DMS114 treated with DMSO at 0.1 percent for 48 hours (cell line): ENCODE data around the gene AP1B1.
A peak's percentile ranks its signal among the peaks of the same experiment; 100 is the strongest.
"Not testable (repeated sequence)": the region's sequence is repeated elsewhere in the genome, so short reads cannot be mapped to it uniquely, and the experiment has no call there.

Experiments used
- DNase-seq: peaks from one replicate; lab custom pipeline; 2025; ENCODE audit not compliant: unreplicated experiment; lab: John Stamatoyannopoulos, UW

Gene AP1B1

DNA sequence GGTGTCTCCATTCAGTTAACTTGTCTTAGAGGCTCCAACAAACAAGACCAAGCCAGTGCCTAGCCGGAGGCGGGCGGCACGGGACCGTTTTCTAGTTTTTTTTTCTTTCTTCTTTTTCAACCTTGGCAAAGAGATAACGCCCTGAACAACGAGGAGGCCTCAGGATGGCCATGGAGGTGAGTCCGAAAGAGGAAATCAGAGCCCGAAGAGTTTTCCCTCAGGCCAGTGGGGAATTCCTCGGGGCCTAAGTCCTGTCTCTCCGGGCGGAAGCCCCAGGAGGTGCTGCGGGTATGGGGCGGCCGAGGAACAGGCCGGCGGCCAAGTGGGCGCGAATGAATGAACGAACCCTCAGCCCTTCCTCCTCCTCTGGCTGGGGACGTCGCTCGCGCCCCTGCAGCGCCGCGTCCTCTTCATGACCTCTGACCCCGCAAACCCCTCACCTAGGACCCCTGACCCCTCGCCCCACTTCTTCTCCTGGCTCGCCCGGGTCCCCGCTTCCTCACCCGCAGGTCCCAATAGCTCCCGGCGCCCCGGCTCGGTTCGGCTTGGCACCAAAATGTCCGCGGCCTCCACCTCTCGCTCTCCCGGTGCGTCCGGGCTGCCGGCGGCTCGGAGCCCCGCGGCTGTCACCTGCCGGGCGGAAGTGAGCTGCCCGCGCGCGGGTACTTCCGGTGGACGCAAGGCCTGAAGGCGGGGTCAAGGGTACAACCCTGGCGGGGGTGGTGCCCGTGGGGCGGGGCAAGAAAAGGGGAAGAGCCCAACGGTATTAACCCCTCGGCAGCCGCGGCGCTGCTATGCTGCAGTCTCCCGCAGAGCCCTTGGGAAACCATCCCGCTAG lies at the start of gene AP1B1:
Gene AP1B1, minus strand, starts transcription at position 650 of the 838 bp plus-strand sequence. CDS start 21,327 bp downstream, outside the sequence.
- peak; percentile 83 for DNase-seq

DNA sequence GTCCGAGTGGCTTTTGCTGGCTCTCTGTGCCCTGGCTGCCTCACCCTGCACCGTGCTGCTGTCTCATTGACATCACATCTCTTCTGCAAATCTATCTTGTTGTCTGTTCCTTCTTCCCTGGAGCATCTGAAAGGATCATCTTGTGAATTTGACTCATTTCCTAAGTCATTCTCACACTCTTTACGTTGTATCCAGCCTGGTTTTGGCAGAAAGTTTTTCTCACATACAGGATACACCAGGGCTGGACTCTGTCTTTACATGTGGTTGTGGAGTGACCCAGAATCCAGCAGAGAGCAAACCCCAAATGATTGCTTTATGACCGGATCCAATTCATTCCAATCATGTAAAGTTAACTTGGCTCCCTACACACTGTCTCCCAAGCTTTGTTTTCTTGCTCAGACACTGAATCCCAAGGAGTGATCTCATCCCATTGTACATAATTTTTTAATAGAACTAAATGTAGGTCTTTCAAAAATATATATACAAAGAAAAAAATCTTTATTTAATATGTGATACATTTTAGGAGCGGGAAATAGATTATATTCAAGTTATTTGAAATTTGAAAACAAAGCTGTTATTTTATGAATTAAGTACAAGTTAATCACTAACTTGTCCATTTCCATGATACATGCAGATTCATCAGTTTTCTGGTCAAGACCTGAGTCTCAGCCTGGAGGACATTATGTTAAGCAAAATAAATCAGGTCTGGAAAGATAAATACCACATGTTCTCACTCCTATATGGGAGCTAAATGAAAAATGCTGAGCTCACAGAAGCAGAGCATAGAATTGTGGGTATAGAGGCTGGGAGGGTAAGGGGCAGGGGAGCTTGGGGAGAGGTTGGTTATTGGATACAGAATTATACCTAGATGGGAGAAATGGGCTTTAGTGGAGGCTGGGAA lies 47.1 kb upstream of the AP1B1 start:
- no peak for DNase-seq

DNA sequence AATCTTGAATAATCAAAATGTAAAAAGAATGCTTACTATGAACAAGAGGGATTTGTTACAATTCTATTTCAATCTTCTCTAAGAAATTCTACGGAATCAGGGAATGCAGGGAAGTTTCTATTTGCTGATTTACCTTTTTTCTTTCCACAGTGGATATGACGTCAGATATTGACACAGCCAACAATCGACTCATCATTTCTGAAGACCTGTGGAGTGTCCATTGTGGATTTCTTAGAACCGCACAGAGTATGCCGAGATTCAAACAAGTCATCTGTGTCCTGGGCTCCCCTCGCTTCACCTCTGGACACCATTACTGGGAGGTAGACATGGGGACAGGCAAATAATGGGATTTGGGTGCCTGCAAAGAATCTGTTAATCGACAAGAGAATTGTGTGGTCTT lies 45.9 kb upstream of the AP1B1 start:
- no peak for DNase-seq

DNA sequence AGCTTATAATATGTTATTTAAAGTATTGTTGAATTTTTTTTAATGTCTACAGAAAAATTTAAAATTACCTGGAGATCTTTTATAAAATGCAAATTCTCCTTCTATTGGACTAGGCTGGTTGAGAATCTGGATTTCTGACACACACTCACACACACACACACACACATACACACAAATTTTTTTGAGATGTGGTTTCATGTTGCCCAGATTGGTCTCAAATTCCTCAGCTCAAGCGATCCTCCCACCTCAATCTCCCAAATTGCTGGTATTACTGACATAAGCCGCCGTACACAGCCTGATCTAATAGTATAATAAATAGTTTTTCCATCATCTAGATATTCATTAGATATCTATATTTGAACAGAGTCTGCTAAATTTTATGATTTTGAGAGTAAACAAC lies 45.5 kb upstream of the AP1B1 start:
- DNase-seq, result no peak

DNA sequence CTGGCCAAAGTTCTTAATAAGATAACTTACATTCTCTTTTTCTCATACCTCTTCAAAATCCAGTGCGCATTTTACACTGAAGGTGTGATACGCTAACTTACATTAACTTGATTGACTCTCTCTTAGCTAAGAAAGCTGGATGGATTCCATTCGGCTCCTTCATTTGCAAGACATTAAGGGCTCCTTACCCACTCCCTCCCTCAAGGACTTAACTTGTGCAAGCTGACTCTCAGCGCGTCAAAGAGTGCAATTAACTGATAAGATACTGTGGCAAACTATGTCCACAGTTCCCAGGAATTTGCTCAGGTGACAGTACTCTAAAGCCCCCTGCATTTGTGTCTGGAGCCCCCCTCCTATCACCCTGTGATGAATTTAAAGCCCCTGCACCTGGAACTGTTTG lies 43.6 kb upstream of the AP1B1 start:
- no peak for DNase-seq

DNA sequence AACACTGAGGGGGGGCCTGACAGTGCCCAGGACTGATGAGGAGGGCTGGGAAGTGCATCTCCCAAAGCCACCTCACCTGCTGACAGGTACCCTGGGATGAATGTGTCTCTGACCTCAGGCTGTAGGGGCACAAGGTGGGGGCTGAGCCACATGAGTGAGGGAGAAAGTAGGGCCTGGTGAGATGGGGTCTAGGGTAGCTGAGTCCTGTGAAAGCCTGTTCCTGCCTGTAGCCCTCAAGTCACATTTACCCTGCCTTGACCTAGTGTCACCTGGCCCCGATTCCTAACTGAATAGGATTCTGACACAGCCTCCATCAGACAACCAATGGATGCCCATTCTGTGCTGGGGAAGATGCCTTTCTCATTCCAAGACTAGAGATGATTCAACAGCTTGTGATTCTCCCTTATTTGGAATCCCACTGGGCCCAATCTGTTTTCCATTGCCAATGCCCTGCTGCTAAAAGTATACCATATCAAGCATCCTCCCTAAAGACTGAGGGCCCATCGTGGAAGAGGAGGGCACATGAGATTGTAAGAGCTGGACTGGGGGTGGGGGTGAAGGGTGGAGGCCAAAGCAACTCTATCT lies 38.9 kb upstream of the AP1B1 start:
- no peak for DNase-seq

DNA sequence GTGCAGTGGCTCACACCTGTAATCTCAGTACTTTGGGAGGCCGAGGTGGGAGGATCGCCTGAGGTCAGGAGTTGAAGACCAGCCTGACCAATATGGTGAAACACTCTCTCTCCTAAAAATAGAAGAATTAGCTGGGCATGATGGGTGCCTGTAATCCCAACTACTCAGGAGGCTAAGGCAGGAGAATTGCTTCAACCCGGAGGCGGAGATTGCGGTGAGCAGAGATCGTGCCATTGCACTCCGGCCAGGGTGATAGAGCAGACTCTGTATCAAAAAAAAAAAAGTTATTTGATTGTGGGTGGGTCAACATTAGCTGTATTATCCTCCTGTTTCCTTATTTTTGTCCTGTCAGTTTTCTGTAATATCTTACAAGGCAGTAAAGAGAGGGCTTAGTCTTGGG lies 38.1 kb upstream of the AP1B1 start:
- DNase-seq, result no peak

DNA sequence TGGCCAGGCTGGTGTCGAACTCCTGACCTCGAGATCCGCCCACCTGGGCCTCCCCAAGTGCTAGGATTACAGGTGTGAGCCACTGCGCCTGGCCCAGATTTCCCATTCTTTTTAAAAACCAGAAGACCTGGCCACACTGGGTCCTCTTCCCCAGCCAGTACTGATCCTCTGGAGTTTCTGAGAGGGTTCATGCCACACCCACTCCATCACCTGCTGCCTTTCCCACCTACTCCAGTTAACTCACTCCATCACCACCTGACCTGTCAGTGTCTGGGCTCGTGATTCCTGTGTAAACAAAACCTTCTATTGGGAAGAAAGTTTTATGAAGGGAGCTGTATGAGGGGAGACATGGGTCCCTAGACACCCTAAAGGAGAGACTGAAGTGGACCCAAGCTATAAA lies 30.3 kb upstream of the AP1B1 start:
- not testable (repeated sequence) for DNase-seq

DNA sequence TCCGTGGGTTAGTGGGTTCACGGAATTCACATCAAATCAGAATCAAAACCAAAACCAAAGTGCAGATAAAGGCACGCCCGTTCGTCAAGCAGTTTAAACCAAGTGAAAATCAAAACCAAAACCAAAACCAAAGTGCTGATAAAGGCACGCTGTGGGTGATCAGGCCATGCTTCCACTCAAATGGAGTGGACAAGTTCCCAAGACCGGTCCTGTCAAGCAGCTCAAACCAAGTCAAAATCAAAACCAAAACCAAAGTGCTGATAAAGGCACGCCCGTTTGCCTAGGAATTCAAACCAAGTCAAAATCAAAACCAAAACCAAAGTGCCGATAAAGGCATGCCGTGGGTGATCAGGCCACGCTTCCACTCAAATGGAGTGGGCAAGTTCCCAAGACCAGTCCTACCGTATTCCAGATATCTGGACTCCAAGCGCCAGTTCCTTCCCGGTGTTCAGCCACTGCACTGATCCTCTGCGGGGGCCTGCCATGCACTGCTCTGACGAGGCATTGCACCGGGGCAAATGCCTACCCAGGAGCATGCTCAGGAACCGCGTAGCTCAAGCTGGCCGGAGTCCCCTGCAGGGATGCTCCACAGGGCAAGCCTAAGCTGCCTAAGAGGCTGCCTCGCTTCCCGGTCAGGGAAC lies 26.7 kb upstream of the AP1B1 start:
- not testable (repeated sequence) for DNase-seq

DNA sequence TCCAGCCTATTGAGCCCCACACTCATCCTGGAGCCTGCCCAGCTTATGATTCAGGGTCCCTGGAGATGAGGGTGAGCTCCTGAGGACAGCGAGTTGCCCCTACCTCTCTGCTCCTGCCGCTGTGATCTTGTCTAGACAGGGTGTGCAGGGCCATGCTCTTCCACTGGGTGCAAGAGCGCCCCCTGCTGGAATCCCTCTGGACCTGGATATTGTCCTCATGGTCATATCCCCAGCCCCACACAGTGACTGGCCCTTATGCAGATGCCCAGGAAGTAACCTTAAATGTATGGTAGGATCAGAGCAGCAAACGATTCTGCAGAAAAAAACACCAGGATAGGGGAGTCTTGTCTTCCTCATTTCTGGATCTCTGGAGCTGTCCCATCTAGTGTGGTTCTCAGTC lies 24.4 kb upstream of the AP1B1 start:
- DNase-seq, result not testable (repeated sequence)

DNA sequence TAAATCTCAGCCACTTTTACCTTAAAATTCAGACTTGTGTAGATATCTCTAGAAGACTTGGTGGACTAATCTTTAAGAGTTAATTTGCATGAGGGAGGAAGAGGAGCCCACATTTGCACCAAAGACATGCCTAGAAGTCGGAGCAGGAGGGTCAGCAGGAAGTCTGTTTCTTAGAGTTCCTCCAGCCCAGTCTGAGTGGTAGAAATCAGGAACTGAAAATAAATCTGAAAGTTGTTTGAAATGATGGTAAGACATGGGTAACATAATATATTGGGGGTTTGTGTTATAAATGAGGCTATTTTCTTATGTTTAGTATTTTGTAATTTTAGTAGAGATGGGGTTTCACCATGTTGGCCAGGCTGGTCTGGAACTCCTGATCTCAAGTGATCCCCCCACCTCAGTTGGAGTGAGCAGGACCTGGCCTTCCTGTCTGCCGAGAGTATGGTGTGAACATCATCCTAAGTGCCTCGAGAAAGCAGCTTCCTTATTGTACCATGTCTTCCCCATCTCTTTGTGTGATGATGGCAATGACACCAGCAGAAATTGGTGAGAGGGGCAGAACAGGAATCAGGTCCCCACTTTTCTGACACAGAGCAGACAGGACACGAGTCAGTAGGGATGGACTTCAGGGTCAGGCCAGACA lies 23.3 kb upstream of the AP1B1 start:
- DNase-seq, result not testable (repeated sequence)

DNA sequence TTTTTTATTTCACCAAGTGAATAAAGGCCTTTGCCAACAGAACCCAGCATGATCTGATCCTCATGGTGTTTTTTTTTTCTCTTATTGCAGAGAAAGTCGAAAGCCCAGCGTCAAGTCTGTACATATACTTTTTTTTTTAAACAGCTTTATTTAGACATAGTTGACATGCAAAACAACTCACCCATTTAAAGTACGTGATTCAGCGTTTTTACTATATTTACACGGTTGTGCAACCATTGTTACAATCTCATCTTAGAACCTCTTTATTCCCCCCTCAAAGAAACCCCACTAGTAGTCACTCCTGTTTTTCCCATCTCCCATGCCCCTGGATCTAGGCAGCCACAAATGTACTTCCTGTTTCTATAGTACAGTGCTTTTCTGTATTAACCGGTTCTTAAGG lies 20.6 kb upstream of the AP1B1 start:
- DNase-seq, result no peak

DNA sequence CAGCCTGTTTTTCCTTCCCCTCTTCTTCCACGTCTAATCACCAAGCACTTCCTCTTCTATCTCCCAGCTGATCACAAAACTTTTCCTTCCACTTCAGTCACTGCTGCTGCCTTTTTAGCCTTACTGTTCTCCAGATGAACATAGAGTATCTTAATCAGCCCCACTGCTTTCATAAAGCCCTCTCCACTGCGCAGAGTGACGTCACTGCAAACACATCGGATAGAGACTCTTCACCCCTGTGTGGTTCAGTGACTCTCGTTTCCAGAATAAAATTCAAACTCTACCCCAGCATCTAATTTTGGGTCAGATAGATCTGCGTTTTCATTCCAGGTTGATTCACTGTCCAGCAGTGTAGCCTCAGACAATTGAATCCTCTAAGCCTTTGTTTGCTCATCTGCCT lies 13.2 kb upstream of the AP1B1 start:
- DNase-seq, result not testable (repeated sequence)

DNA sequence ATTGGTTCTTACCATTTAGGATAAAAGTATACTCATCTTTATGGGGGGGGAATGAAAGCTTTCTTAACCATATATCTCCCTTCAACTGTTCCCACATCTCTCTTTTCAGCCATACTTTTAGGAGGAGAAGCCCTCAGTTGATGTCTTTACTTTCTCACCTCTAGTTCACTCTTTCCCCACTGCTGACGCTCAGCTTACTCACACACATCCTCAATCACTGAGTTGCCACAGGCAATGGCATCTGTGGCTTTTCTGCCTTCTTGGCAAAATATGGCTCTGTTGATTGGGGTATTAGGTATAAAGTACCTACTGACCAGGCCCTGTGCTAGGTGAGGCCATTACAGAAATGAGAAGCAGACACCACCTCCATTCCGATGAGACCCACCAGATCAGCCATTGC lies 12.2 kb upstream of the AP1B1 start:
- no peak for DNase-seq

DNA sequence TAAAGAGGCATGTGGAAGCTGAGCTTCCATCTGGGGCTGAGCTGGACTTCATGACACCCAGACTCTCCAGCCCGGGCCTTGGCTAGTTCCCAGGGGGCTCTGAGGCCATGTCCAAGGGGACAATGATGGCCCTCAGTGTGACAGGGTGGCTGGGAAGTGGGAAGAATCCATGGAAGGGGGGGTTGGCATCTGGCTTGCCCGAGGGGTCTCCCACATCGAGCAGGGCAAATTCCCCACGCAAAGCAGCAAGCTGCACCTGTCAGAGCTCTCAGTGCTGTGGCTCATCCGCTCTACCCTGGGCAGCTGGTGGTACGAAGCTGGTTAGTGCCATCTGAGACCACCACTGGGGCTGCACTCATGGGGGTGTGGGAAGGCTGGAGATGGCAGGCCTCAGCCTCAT lies 9.4 kb upstream of the AP1B1 start:
- no peak for DNase-seq

DNA sequence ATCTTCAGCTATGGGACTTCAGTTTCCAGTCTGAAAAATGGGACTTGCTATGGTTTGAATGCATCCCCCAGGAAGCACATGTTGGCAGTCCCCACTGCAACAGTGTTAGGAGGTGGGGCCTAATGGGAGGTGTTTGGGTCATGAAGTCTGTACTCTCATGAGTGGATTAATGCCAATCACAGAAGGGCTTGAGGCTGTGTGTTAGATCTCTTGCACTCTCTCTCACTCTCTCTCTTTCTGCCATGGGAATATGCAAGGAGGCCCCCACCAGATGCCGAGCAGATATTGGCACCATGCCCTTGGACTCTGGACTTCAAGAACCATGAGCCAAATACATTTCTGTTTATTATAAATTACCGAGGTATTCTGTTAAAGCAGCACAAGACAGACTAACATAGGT lies 7.8 kb upstream of the AP1B1 start:
- DNase-seq, result no peak

DNA sequence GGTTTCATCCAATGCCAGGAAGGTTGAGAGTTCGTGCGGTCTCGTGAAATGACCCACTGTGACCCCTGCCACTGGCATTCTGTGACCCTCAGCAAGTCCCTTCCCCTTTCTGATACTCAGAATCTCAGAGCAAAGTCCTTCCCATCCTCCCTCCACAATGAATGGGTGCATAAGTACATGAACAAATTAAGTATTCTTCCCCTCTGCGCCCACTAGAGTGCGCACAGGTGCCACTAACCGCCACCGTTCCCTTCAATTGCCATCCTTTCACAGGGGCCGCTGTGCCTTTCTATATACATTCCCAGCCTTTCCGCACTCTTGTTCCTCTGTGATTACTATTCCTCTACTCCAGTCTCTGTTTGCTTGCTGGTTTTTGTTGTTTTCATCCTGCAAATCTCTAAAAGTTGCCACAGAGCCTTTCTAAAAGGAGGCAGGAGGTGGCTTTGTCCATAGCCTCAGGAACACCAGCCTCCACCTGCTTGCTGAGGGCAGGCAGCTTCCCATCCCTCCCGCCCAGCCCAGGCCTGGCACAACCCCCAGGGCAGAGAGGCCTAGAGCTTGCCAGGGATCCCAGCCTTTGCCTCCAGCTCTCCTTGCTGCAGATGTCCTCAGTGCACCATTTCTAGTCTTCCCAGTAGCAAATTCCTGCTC lies 6.7 kb upstream of the AP1B1 start:
- peak; percentile 77 for DNase-seq

DNA sequence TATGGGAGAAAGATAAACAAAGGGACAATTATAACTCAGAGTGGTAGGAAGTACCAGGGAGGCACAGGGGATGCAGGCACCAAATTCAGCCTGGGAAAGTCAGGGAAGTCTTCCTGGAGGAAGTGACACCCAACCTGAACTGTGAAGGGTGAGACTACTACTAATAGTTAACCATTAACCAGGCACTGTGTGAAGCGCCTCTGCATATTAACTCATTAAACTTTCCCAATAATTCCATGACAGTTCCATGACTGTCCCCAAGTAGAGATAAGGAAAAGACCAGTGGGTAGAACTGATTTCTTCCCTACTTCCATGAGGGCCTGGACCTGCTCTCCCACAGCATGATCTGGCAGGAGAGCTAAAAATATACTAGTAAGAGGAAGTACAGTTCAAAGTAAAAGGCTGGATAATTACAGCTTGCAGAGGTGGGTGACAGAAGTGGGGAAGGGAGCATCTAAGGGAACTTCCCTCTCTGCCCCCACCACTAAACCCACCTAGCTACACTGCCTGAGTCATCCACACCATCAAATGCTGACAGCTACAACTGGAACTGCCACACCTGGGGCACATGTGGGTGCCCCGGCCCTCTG lies 4.7 kb upstream of the AP1B1 start:
- DNase-seq, result no peak

DNA sequence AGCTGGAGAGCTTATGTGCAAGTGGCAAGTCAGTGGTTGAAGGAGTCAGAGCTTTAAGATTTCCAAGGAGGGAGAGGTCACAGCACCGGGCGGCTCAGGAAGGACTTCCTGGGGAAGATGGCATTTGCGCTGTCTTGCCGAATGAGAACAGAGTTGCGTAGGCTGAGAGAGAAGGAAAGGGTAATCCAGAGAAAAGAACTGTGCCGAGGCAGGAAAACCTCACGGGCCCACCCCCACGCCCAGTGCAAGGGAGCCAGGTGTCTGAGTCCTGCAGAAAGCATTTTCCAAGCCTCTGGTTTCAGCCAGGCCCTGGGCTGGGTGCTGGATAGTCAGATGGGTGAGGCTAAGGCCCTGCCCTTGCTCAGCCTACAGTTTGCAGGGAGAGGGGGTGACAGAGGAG lies 3.2 kb upstream of the AP1B1 start:
- no peak for DNase-seq

DNA sequence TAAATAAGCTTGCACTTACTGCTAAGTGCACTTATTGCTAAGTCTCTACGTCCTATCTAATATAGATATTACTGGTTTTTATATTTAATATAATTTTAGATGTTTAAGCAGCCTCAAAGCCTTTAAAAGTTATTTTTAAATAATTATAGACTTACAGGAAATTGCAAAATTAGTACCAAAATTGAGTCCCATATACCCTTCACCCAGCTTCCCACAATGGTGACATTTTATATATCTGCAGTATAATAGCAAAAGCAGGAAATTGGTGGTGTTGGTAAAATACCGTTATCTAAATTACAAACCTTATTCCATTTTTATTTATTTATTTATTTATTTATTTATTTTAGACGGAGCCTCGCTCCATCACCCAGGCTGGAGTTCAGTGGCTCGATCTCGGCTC lies 1.9 kb upstream of the AP1B1 start:
- DNase-seq, result no peak
